Ovary (tissue), 9 donors: ENCODE results near the gene STK32C. TPM values are rescaled to one million over a fixed set of nuclear protein-coding genes. Genes with fewer than 3 reads are reported as not detected.
A peak's percentile ranks its signal among the peaks of the same experiment; 100 is the strongest.

Experiments used
- DNase-seq, 5 donors: peaks; one replicate each; pipeline ENCODE4 v3.0.0-alpha.2; 2019 to 2020
- H3K27ac ChIP-seq, 2 donors: fragments of 200-600 bp; one replicate each; pipeline versions ENCODE4 v1.5.1 to v1.8.0; 2019 to 2022
- H3K27me3 ChIP-seq: fragments of 200-600 bp; one replicate; pipeline ENCODE4 v1.8.0; 2022
- H3K36me3 ChIP-seq: fragments of 200-600 bp; sonication (generic); one replicate; pipeline ENCODE4 v1.5.1; 2019
- H3K4me1 ChIP-seq: one replicate; pipeline ENCODE4 v1.8.1; 2013; ENCODE audit warnings: mild to moderate bottlenecking, moderate library complexity; ENCODE audit not compliant: insufficient read depth
- H3K4me3 ChIP-seq: fragments of 200-600 bp; sonication (generic); one replicate; pipeline ENCODE4 v1.5.1; 2017
- H3K9me3 ChIP-seq, 2 donors: fragments of 200-600 bp in 1 of 2; sonication (generic) in 1 of 2; one replicate each; pipeline versions ENCODE4 v1.5.1 to v1.8.1; 2013 to 2019; ENCODE audit warnings: mild to moderate bottlenecking in 1 of 2, moderate library complexity in 1 of 2
- EP300 ChIP-seq: sonication (generic); formaldehyde crosslinking; IDR thresholded peaks from one replicate; pipeline ENCODE4 v1.6.1; 2017; ENCODE audit warnings: antibody characterized with exemption
- POLR2A ChIP-seq: fragments of 450-650 bp; IDR thresholded peaks from one replicate; pipeline ENCODE4 v1.6.1; 2017; ENCODE audit warnings: antibody characterized with exemption, mild to moderate bottlenecking, moderate library complexity
- WGBS, 3 donors: extraction: QIAGEN DNeasy Blood & Tissue Kit in 1 of 3; methylation state at CpG; one replicate each; pipeline versions ENCODE4 v1.1.5 to v1.1.7; 2013 to 2017; 5-methylcytosine and 5-hydroxymethylcytosine counted together
- intact Hi-C, 4 donors: fragments of 100-400 bp; cut with DNase I; formaldehyde crosslinking; loops; one replicate each; pipeline versions ENCODE4 v1.11.0 to v1.15.1; 2022 to 2023
- polyA plus RNA-seq, 2 donors: library from polyadenylated mRNA; stranded (reverse); fragments of 200-250 nt in 1 of 2; fragments of 350-450 nt in 1 of 2; fragmentation: Illumina TruSeq in 1 of 2; extraction: RNeasy Lipid Tissue Mini Kit (QIAGEN cat#74804) in 1 of 2; gene quantifications; one replicate each; pipeline ENCODE4 v1.2.3, GENCODE V29; 2013 to 2014
- total RNA-seq, 7 donors: library from RNA; depleted of rRNA in 2 of 7; stranded (reverse); fragments of >200 nt in 2 of 7; fragmentation: NEBNext Ultra II Directional in 3 of 7; extraction: Animal tissue kit (Norgen Biotek cat#: 25700) in 3 of 7; gene quantifications; one replicate each; pipeline versions ENCODE4 v1.1.0 to v1.2.4, GENCODE V29; 2016 to 2023
- TF ChIP-seq, protein P1 (sequence below), 3 donors: fragments of 450-650 bp in 2 of 3; fragments of 200-600 bp in 1 of 3; IDR thresholded peaks; one replicate each; pipeline versions ENCODE4 v1.5.1 to v1.8.0; 2016 to 2022; ENCODE audit warnings: antibody characterized with exemption in 3 of 3, mild to moderate bottlenecking in 1 of 3
- donor health status: DM: no; HTN: no; CAD: no; lungs with moderate emphysema.
- donor health status: DM: no; HTN: no; CAD: no.
- donor health status: Bipolar disorder and iron deficiency.
- donor health status: DM: yes; HTN: yes; CAD: no.
- donor health status: DM: no; HTN: no; CAD: no.
- donor health status: DM: yes; HTN: yes; CAD: no.

The STK32C gene
- total and polyA plus RNA-seq, 9 donors: 2.6 to 13.8 (median 8.8) TPM

DNA sequence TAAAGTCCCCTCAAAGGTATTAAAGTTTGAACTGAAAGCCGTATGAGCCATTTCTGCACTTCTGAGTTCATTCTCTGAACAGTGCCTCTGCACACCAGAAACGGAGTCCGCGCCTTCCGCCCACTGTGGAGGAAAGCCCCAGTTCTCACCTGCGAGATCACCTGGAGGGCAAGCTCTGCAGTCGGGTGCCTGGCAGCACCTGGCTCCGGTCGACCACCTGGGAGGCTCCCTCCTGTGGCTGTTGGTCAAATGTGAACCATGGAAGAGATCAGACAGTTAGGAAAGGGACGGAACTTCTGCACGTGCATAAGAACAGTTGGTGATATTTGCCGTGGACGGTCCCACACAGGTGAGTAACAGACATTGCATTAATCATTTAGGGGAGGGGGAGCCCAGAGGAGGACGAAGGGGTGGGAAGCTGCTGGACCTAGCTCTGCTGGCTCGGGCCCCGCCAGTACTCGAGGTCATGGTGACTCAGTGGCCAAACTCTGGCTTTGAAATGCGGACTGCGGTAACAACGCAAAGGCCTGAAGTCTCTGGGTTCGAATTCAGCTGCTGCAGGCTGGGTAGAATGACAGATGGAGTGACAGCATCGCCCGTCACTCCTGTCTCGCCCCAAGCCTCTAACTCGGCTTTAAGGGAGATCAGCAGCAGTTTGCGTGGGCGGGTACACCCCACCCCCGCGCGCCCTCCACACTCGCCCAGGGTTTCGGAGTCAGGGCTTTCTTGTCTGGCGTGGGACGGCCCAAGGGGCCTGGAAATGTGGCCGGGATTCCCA lies 122.7 kb downstream of the STK32C start:
- Histone ChIP-seq H3K27me3 (peaks cover 5% of the 10 kb centered on the region), H3K9me3 (no peaks in the 10 kb centered on the region), H3K4me3 (no peak overlapping the region), H3K27ac (no peak overlapping the region), H3K4me1 (peaks cover 6% of the 10 kb centered on the region), H3K36me3 (no peaks in the 10 kb centered on the region)
- TF ChIP-seq EP300 (no peak), POLR2A (no peak)
- TF ChIP-seq, protein P1, sequence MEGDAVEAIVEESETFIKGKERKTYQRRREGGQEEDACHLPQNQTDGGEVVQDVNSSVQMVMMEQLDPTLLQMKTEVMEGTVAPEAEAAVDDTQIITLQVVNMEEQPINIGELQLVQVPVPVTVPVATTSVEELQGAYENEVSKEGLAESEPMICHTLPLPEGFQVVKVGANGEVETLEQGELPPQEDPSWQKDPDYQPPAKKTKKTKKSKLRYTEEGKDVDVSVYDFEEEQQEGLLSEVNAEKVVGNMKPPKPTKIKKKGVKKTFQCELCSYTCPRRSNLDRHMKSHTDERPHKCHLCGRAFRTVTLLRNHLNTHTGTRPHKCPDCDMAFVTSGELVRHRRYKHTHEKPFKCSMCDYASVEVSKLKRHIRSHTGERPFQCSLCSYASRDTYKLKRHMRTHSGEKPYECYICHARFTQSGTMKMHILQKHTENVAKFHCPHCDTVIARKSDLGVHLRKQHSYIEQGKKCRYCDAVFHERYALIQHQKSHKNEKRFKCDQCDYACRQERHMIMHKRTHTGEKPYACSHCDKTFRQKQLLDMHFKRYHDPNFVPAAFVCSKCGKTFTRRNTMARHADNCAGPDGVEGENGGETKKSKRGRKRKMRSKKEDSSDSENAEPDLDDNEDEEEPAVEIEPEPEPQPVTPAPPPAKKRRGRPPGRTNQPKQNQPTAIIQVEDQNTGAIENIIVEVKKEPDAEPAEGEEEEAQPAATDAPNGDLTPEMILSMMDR (IDR thresholded peaks at IDR 0.05): no peak
- intact Hi-C loops: no loop called here
- 41 to 47% (median 46%) methylated on average over 32 to 35 of the region's 35 CpGs for WGBS, 3 donors
- no peak for DNase-seq

DNA sequence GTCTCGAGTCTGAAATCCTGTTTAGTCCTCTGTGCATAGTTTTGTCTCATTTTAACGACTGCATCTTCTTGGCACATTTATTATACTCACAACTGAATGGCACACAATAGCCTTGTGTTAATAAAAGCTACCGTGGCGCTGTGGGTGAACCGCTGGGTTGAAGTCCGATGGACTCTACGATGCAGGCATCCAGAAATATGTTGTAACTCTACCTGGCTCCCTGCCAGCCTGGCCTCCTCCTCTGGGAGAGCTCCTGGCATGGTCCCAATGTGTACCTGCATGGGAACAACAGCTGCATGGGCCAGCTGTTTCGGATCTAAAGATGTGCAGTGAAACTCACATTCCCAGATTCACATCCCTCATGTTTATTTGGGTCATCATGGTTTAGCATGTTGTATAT lies 124.7 kb downstream of the STK32C start:
- peaks cover 4% of the 10 kb centered on the region for H3K27me3 ChIP-seq
- no peak overlapping the region for H3K4me3 ChIP-seq
- intact Hi-C loops: no loop called here
- no peaks in the 10 kb centered on the region for H3K36me3 ChIP-seq
- peaks cover 6% of the 10 kb centered on the region for H3K4me1 ChIP-seq
- no peaks in the 10 kb centered on the region for H3K9me3 ChIP-seq
- H3K27ac ChIP-seq: no peak overlapping the region
- DNase-seq: peak in 1 of 5 donors; percentile 39
- TF ChIP-seq, protein P1 (IDR thresholded peaks at IDR 0.05): no peak
- TF ChIP-seq EP300 (no peak), POLR2A (no peak)
- 57 to 64% (median 58%) methylated on average over 8 of the region's 8 CpGs for WGBS, 3 donors

DNA sequence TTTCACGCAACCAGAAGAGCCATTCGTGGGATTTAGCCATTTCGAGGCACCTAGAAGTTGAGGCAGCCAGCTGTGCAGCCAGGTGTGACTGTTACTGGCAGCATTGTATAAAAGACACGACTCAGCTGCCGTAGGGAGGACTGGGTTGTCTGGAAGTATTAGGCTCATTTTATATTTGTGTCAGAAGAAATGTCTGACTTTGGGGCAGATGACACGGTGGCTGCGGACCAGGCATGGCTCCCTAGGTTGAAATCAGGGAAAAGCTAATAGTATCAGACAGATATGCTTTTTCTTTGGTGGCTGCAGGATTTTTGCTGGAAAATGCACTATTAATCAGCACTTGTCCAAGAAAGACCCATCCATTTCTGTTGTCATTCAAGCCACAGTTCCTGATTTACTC lies 125.2 kb downstream of the STK32C start:
- intact Hi-C loops: no loop called here
- no peaks in the 10 kb centered on the region for H3K27me3 ChIP-seq

DNA sequence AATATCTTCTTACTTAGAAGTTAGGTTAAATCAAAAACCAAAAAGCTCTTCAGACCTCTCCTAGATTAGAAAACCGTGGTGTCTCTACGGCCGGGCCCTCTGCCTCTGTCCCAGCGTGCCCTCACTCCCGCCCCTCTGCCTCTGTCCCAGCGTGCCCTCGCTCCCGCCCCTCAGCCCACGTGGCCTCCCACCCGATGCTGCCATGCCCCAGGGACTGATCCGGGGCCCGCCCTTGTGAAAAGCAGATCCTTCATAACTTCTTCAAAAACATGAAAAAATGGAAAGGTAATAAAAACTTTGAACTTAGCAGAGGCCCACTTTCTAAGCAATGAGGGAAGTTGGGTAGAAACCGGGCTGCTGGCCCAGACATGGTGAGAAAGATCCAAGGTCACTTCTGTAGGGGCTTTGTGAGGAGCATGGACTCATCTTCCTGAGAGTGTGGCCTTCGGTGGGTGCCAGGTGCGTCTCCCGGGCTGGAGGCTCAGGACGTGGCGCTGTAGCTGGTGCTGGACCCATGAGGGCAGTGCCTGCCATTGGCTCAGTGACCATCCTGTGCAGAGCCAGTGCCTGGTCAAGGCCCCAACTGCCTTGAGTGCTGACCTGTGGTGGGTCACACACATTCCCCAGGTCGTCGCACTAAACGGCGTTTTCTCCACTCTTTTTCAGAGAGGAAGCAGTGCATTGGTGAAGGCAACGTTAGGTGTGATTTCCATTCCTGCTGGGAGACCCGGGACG lies 125.9 kb downstream of the STK32C start:
- H3K27me3 ChIP-seq: no peaks in the 10 kb centered on the region
- DNase-seq: peak in 1 of 5 donors; percentile 23
- WGBS, 3 donors: 75 to 79% (median 78%) methylated on average over 25 of the region's 25 CpGs
- H3K9me3 ChIP-seq: no peaks in the 10 kb centered on the region
- no peak for TF ChIP-seq POLR2A
- H3K27ac ChIP-seq: no peak overlapping the region
- no peaks in the 10 kb centered on the region for H3K36me3 ChIP-seq
- no peak overlapping the region for H3K4me3 ChIP-seq
- intact Hi-C loops: no loop called here
- H3K4me1 ChIP-seq: no peaks in the 10 kb centered on the region

More for the DNA sequence above, 125.2 kb downstream of the STK32C start:
- no peaks in the 10 kb centered on the region for H3K9me3 ChIP-seq
- TF ChIP-seq EP300: no peak
- TF ChIP-seq, protein P1 (IDR thresholded peaks at IDR 0.05): no peak
- no peak for TF ChIP-seq POLR2A
- 86 to 89% (median 87%) methylated on average over 7 of the region's 7 CpGs for whole genome bisulfite sequencing, 3 donors
- no peaks in the 10 kb centered on the region for H3K36me3 ChIP-seq
- H3K4me1 ChIP-seq: peaks cover 2% of the 10 kb centered on the region
- no peak overlapping the region for H3K4me3 ChIP-seq
- no peak overlapping the region for H3K27ac ChIP-seq
- DNase-seq: peak in 1 of 5 donors; percentile 12

DNA sequence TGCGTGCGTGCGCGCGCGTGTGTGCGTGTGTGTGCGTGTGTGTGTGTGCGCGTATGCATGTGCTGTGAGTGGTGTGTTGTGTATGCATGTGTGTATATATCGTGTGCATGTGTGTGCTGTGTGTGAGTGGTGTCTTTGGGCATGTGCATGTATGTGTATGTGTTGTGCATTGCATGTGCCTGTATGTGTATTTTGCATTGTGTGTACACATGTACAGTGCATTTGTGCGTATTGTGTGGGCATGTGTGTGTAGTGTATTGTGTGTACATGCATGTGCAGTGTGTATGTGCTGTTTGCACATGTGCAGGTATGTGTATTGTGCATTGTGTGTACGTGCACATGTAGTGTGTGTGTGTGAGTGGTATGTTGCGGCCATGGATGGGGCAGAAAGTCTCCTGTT lies 127.0 kb downstream of the STK32C start:
- Histone ChIP-seq H3K36me3 (no peaks in the 10 kb centered on the region), H3K27me3 (no peaks in the 10 kb centered on the region), H3K4me3 (no peak overlapping the region), H3K27ac (no peak overlapping the region), H3K9me3 (no peaks in the 10 kb centered on the region), H3K4me1 (no peaks in the 10 kb centered on the region)
- 59 to 63% (median 62%) methylated on average over 14 of the region's 14 CpGs for WGBS, 3 donors
- intact Hi-C loops: no loop called here
- TF ChIP-seq, protein P1 (IDR thresholded peaks at IDR 0.05): no peak
- TF ChIP-seq EP300: no peak
- no peak for TF ChIP-seq POLR2A
- no peak for DNase-seq
